HG03097 (cell line): ENCODE data around the gene FOXO3.

Experiments used
- ATAC-seq: cut with Tn5 transposase; IDR thresholded peaks from one replicate; pipeline ENCODE4 v1.9.1; 2021; ENCODE audit not compliant: unreplicated experiment, low FRiP score

The FOXO3 gene

DNA sequence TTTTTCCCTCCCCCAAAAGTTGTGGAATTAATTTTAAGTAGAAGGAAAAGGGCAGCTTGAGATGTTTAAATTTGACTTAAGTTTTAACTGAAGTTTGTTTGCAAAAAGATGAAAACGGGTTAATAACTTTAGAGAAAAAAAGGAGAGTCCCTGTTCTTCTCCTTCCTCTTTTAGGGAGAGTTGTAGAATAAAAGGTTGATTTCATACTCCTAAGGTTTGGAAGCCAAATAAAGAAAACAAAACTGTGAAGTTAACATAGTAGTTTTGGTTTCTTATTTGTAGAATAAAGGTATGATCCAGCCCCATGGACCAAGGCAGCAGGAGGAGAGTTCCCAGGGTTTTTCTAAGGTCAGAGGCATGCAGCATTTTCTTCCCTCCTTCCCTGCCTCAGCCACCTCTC is 33.4 kb downstream of the FOXO3 start:
- ATAC-seq: no peak

DNA sequence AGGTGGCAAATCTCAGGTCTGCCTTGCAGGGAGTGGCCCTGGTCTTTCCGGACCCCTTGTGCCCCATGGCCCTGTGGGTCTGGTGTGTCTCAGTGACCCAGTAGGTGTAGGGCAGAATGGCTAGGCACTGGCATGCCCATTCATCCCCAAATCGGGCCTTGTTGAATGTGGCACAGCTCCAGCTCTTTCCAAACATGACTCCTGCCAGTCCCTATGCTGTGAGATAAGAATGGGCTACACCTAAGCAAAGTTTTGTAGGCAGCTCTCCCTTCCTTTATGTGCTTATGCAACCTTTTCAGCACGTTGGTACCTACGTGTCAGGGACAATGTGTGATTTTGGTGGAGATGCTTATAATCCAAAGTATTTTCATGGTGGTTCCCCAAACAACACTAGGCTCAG is 33.9 kb downstream of the FOXO3 start:
- ATAC-seq: no peak

DNA sequence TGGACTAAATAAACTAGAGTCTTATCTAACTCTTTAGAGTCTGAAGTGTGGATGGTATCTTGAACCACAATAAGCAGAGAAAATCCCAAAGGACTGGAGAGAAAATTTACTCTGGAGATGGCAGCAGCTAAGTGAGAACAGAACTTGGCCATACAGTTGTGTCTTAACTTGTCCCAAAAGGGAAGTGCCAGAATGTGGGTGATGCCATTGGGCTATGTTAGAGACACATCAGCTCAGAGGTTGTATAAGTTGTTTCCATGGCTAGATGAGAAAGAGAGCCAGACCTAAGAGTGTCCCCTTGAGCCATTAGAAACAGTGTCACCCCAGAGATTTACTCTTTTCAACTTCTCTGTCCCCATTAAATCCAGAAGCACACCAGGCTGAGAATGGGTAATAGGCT is 36.2 kb downstream of the FOXO3 start:
- no peak for ATAC-seq

DNA sequence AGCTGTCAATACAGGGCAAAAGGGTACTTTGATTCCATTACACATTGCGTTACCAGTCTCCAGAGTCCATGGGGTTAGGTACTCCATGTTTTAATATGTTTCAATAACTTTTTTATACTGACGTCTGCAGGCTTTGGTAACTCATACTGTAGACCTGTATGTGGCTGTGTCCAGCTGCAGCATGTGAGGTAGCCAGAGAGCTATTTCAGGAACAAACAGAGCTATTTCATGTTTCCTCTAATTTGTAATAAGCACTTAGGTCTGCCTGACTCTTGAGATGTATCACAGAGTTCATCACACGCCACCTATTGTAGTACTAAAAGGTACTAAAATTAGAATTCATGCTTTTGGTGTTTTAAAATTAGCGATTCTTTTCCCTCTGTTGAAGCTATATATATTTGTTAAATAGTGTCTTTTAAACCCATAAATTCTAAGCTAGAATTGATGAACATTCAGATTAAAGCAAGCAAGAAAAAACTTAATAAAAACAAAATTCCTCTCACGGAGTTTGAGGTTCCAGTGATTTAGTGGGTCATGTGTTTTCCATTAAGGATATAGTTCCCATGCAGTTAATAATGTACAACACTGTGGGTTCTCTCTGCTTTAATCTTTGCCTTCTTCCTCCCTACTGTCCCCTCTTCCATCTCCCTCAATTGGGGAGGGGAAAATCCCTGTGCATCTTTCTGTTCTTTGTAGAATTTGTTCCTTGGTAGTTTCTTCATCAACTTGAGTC is 37.0 kb downstream of the FOXO3 start:
- ATAC-seq: no peak

DNA sequence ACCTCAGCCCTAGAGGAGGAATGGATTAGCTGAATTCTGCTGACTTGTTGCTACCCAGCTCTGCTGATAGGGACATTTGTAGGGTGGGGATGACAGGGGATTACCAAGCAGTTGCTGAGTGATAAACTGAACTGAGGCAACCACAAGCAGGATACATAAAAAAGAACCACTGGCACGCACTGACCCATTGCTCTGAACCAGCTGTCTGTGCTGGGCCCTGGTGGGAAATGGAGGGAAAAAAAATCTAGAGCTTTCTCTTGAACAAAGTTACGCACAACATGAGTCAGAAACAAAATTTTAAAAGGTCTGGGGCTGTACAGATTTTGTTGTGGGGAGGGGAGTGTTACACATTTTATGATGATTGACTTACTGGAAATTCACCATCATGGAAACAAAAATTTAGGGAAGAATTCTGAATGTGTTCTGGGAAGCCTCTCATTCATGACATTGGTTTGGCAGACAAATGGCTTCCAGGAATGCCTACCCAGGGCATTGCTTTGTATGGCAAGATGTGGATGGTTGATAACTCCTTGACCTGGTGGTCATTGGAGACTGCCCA is 37.7 kb downstream of the FOXO3 start:
- peak; percentile 69 for ATAC-seq

DNA sequence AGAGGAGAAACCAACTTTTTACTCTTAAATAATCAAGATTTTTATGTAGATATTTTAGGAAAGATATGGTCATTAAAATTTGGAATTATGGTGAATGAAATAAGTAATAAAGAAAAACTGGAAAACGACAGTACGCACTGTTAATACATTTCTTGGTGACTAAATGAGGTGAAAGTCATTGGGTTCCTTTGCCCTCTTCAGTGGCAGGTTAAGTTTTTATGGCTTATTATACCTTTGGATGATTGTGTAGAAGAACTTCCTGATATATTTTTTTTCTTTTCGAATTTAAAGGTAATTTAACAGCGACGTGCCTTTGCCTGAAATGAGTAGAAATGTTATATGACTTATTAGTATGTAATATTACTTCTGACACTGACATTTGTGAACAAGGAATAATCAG is 43.4 kb downstream of the FOXO3 start:
- ATAC-seq: no peak

DNA sequence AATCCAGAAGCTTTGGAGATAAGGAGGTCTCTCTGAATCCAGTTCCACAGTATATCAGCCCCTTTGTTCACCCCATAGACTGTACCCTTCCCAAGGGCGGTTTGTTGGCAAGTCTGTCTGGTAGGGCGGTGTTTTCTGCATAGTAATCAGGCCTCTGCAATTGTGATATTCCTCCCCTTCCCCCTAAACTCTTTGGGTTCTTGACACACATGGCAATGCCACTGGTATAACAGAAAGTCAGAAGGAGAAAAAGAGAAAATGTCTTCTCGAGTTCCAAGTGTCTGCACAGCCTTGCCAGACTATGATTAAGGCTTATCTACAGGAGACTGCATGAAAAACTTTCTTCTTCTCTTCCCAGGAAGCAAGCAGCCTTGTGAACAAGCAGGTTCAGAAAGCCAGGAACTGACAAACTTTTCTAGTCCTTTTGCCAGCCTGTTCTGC is 45.6 kb downstream of the FOXO3 start:
- ATAC-seq: no peak

DNA sequence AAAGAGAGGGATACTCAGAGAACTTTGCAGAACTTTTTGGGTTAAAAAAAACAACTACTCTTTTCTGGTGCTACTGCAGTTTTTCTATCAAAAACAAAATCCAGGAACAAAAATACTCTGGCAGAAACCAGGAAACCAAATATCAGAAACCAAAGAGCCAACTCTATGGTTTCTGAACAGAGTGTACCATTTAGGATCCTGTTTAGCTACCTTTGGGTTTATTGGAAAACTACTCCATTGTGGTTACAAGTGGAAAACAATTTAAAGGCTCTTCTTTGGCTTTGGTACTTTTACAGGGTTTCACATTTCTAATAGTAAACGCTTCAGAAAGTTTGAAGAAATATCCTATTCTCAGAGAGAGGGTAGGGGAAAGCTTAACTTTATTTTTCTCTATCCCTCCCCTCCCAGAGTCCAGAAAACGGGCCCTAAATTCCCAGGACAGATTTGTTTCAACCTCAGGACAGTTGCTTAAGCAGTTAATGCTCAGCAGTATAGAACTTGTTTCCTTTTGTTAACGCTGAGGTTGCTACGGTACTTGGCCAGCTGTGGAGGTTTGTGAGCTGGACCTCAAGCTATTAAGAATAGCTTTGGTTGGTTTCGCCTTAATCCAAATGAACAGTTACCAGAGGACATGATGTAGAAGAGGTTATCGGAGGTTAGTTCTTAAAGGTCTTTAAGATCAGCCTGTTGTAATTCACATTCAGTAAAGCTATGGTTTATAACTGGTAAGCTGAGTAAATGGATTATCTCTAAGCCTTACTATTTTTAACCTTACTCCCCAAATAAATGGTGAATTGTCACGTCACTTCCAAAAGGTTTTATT is 47.9 kb downstream of the FOXO3 start:
- no peak for ATAC-seq

DNA sequence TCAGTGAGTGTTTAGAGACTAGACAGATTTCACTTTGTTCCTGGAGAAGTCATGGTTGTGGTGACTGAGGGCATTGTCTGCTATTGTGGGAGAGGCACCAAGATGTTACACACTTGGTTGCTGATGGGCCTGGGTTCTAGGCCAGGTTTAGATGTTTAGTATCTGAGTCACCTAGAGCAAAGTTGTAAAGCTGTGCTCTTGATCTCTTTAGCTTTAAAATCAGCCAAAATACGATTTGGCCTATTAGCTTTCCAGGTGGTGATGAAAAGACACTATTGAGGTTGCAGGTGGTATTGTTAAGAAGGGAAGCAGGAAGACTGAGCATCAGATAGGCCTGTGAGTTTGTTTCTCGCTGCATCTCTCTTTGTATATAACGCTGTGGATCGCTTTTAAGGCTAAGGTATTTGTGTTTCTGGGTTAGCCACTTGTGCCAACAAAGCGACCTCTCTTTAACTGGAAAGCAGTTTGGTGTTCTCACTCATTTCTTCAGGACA is 48.6 kb downstream of the FOXO3 start:
- no peak for ATAC-seq

DNA sequence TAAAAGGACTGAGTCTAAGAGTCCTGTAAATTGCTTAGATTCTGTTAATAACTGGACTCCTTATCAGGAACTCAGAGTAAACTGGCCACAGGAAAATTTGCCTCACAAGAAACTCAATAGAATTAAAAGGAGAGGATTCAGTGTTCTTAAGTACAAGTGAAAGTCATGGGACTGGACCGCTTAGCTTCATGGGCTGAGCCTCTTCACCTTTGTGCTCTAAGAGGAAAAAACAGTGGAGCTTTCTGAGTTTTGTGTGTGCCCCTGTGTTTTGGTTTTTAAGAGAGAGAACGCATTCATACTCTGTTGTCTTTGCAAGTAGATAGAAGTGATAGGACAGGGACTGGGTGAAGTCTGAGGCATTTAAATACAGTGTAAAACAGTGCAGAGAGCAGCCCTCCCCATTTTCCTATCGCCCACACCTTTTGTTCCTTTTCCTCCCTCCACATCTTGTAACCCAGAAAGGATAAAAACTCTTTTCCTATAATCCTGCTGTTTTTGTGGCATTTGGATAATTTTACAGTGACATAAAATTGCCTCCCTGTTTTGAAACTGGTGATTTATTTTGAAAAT is 49.6 kb downstream of the FOXO3 start:
- ATAC-seq: no peak

DNA sequence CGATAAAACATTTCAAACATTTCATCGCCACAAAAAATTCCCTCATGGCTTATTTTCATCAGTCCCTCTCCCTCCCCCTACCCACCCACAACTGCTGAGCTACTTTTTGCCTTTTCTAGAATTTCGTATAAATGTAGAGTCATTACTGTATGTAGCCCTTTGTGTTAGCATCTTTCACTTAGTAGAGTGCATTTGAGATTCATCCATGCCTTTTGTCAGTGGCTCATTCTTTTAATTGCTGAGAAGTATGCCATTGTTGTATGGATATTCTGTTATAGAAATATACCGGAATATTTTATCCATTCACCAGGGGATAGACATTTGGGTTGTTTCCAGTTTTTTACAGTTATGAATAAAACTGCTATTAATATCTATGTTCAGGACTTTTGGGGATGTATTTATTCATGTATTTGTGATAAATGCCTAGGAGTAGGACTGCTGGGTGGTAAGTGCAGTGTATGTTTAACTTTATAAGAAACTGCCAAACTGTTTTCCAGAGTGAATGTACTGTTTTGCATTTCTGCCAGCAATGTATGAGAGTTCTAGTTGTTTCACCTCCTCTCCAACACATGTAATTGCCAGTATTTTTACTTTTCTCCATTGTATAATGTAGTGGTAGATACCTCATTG is 50.4 kb downstream of the FOXO3 start:
- no peak for ATAC-seq

DNA sequence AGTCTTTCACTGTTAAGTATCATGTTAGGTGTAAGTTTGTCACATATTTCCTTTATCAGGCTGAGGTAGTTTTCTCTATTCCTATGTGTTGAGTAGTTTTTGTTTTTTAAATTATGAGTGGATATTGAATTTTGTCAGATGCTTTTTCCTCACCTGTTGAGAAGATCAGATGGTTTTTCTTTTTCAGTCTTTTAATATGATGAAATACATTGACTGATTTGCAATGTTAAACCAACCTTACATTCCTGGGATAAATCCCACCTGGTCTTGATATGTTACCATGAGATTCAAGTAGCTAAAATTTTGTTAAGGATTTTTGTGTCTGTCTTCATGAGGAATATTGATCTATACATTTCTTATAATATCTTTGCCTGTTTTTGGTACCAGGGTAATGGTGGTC is 52.1 kb downstream of the FOXO3 start:
- ATAC-seq: no peak

DNA sequence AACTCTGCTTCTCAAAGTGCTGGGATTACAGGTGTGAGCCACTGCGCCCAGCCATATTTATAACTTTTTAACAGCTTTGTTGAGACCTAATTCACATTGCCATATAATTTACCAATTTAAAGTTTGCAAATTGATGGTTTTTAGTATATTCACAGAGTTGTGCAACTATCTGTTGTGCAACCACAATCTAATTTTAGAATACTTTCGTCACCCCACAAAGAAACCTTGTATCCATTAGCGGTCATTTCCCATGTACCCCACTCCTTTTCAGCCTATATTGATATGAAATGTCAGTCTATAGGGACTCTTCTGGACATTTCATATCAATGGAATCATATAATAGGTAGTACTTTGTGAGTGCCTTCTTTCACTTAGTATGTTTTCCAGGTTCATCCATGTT is 55.8 kb downstream of the FOXO3 start:
- no peak for ATAC-seq

DNA sequence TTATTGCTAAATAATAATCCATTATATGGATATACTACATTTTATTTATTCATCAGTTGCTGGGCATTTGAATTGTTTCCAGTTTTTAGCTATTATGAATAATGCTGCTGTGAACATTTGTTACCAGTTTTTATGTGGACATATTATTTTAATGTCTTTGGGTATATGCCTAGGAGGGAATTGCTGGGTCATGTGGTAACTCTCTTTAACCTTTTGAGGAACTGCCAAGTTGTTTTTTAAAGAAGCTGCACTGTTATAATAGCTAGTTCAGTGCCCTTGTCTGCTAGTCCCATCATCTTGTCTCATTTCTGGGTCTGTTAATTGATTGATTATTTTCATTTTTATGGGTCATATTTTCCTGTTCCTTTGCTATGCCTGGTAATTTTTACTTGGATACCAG is 56.3 kb downstream of the FOXO3 start:
- no peak for ATAC-seq

DNA sequence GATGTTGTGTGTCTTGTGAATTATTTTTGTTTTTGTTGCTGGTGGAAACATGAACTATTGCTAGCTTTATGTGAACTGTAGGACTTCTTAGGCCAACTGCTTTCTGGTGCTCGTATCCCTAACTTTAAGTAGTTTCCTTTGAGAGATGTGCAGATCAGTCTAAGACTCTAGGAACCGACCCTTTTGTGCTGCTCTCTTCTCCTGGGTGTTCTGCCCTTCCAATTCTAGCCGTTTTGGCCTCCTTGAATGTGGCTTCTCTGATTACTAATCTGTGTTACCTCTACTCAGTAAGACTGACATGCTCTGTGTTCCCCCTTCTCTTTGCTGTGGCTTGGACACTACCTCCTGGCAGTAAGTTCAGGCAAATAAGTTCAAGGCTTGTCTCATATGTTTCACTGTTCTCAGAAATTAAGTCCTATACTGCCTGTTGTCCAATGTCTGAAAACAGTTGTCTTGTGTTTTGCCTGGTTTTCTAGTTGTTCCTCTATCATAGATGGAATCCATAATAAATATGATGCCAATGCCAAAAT is 58.0 kb downstream of the FOXO3 start:
- ATAC-seq: no peak

DNA sequence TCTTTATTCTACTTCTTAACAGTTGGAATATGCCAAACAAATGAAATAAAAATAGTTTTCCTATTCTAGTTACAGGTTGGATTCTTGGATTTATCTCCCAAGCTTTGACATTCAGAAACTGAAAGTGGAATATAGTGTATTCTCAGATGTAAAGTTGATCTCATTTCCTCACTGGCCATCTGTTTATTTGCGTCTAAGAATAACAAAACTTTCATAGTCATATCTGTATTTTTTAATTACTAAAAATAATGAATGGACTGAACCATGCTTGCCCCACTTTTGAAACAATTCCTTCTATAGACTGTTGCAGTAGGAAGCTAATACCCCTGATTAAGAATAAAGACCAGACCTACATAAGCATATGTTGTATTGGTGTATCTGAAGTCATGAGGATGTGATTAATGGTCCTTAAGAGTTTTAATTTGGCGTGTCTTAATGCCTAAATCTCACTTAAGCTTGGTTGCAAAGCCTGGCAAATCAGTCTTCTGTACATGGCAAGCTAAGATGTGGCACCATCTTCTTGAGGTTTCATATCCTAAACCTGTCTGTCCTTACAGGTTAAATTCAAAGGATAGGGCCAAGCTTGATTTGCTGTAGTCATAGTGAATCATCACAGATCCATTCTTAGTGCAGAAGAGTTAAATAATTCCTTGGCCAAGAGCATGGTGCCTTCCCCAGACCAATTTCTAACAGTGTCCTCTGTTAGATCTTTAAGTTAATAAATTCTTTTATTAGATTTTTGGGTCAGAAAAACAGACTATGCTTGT is 58.9 kb downstream of the FOXO3 start:
- no peak for ATAC-seq

DNA sequence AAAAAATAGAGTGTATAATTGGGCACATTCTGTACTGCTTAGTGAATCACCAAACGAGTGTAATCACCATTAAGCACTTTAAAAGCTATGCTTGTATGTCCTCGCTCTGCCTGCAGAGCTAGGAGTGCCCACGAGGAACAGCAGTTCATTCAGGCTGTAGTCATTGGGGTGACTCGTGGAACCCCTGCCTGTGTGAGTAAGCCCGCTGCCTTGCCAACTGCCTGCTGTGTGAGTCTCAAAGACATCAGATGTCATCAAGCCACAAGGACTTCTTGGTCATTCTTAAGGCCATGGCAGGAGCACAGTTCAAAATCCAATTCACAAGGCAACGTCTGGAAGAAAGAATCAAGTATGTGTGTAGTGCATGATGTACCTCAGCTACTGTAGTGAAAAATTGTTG is 60.4 kb downstream of the FOXO3 start:
- ATAC-seq: no peak

DNA sequence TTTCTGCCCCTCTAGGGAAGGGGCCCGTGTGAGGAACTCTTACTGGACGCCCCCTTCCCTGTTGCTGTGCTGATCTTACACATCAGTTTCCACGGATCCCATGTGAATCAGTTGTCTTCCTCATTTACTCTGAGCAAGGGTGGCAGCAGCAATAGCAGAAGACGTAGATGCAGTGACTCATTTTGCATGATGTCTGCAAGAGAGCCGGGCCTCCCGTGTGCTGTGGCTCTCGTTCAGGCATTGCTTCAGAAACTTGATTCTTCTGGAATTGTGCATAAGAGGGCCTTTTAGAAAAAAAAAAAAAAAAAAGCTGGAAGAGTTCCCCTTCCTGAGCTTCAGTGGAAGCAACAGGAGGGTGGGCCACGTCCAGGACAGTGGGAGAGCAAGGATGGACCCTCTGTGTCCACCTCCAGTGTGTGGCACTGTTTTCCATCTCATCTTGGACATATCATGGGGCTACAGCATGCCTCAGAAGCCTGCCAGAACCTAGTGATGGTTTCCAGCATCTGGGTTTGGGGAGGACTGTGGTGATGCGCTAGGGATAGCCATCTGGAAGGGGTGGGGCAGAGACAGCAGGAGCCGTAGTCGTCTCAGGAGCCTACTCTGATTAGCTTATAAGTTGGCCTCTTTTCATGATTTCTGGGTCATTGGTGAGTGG is 62.1 kb downstream of the FOXO3 start:
- no peak for ATAC-seq

DNA sequence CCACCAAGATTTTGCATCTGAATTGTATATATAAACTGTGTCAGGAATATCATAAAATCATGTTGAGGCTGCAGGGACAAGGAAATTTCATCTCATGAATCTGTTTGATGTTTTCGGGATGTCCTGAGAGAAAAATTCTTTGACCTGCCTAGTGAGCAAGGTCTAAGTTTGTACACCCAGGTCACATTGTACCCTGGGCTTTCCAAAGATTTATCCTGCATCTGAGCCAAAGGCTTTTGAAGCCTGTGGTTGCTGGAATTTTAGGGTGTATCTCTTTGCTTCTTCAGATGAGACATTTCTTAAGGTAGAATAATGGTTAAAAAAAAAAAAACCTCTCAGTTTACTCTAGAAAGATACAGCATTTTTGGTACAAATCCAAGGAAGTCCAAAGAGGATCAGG is 63.3 kb downstream of the FOXO3 start:
- no peak for ATAC-seq
